GM12875 (cell line): ENCODE measurements around the gene POC1A.

Experiments
- H3K4me3 ChIP-seq: one replicate; pipeline ENCODE4 v1.5.1; 2011; ENCODE audit warnings: low read depth, low read length, control low read depth
- TF ChIP-seq, protein P1 (sequence below): IDR thresholded peaks from 2 replicates; pipeline ENCODE4 v1.5.1; 2011; ENCODE audit warnings: low read depth, mild to moderate bottlenecking, control low read depth, inconsistent platforms, low read length, moderate library complexity, borderline replicate concordance; ENCODE audit not compliant: insufficient read depth

POC1A gene

DNA sequence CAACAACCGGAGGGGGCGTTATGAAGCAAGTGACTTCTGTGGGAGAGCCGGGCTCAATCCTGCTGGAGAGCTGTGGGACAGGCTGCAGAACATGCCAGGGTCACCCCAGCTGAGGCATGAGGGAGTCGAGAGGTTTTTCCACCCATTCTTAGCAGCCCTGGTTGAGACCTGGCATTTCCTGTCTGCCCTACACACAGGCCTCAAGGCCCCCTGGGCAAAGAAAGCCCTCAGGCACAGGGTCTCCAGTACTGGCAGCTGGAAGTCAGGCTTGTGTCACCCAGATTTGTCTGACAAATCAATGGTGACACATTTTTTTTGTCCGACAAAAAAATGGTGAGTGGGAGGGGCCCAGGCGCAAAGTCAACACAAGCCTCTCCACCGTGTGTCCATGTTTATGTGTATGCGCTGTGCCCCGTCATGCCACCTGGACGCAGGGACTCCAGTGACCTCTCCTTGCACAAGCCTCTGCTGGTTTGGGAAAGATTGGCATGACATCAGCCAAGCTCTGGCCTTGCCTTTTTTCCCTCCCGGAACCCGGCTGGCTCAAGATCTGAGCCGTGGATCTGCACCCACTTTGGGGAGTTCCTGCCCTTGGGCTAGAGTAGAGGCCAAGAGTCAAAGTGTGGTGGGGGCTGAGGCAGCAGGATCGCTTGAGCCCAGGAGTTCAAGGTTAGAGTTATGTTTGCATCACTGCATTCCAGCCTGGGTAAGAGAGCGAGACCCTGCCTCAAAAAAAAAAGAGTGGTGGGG is 22.9 kb upstream of the POC1A start:
- no peak overlapping the region for H3K4me3 ChIP-seq
- TF ChIP-seq, protein P1, sequence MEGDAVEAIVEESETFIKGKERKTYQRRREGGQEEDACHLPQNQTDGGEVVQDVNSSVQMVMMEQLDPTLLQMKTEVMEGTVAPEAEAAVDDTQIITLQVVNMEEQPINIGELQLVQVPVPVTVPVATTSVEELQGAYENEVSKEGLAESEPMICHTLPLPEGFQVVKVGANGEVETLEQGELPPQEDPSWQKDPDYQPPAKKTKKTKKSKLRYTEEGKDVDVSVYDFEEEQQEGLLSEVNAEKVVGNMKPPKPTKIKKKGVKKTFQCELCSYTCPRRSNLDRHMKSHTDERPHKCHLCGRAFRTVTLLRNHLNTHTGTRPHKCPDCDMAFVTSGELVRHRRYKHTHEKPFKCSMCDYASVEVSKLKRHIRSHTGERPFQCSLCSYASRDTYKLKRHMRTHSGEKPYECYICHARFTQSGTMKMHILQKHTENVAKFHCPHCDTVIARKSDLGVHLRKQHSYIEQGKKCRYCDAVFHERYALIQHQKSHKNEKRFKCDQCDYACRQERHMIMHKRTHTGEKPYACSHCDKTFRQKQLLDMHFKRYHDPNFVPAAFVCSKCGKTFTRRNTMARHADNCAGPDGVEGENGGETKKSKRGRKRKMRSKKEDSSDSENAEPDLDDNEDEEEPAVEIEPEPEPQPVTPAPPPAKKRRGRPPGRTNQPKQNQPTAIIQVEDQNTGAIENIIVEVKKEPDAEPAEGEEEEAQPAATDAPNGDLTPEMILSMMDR: no peak

DNA sequence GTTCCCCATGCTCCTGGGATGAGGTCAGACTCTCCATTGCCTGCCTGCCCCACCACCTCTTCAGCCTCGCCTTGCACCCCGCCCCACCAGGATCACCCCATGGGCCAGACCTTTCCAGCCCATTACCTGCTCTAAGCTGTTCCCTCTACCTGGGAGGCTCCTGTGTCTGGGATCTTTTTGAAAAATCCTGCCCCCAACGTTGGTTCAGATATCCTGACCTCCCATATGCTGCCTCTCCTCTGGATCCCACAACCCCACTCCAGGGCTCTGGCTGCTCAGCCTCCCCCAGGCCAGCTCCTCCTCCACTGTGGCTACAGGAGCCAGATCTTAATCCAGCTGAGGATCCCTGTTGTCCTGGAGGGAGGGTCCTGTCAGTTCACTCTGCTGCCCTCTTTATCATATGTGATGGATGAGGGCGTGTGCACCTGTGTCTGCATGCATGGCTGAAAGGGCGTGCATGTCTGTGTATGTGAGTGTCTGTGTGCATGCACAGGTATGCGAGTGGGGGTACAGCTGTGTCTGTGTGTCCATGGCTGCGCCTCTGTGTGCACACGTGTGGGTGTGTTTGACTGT is 22.0 kb upstream of the POC1A start:
- TF ChIP-seq, protein P1: no peak

DNA sequence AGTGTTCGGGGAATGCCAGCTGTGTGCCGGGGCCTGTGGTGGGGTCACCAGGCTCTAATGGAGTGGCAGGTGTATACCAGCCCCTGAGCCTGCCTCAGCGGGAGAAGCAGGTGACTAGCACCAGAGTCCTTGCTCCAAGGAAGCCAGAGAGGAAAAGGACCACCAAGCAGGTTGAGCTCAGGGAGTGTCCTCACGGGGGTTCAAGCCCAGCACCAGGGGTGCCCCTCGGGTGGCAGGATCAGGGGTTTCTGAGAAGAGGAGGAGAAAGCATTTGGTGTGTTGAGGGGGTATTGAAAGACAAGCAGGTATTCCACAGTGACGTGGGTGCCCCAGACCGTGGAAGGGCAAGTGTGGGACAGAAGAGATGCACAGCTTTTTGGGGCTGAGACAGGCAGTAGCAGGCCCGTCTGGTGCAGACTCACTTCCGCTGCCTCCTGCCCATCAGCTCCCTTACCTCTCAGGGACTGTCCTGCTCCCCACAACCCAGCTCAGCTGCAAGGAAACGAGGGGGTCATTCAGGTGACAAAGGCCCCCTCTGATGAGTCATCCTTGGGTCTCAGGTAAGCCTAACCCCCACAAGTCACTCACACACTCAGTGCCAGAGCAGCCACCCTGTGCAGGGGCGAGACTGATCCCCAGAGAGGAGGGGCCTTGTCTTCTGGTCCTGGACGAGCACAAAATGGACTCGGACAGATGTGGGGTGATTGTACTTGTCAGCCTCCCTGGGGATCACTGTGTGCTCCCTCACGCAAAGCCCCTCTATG is 21.4 kb upstream of the POC1A start:
- TF ChIP-seq, protein P1: no peak

More for the DNA sequence above, 22.0 kb upstream of the POC1A start:
- no peak overlapping the region for H3K4me3 ChIP-seq

DNA sequence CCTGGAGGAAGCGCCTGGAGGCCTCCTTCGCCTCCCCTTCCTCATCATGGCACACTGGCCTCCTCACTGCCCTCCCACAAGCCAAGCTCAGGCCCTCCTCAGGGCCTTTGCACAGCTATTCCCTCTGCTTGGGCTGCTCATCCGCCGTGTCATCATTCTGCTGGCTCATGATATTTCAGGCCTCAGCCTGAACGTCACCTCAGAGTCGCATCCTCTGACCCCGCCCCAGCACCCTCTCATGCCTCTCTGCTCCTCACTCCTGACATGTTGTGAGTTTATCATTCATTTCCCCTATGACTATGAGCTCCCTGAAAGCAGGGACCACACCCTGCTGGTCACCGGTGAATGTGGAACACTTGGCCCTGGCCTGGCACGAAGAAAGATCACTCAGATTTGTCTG is 20.7 kb upstream of the POC1A start:
- TF ChIP-seq, protein P1: no peak
- H3K4me3 ChIP-seq: no peak overlapping the region

More for the DNA sequence above, 21.4 kb upstream of the POC1A start:
- H3K4me3 ChIP-seq: no peak overlapping the region

DNA sequence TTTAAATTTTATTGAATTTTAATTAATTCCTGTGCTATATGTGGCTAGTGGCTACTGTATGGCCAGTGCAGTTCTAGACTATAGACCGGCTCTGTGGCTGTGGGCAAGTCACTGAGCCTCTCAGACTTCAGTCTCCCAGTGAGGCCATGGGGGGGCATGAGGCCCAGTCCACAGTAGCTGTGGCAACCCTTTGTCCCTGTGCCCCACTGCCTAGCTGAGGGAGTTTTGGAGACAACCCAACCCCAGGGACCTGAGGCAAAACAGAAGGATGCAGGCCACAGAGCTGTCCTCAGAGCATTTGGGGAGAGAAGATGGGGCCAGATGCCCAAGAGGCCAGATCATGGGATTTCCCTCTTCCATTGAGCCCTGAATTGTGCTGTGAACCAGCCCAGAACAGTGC is 18.9 kb upstream of the POC1A start:
- no peak overlapping the region for H3K4me3 ChIP-seq
- TF ChIP-seq, protein P1: no peak

DNA sequence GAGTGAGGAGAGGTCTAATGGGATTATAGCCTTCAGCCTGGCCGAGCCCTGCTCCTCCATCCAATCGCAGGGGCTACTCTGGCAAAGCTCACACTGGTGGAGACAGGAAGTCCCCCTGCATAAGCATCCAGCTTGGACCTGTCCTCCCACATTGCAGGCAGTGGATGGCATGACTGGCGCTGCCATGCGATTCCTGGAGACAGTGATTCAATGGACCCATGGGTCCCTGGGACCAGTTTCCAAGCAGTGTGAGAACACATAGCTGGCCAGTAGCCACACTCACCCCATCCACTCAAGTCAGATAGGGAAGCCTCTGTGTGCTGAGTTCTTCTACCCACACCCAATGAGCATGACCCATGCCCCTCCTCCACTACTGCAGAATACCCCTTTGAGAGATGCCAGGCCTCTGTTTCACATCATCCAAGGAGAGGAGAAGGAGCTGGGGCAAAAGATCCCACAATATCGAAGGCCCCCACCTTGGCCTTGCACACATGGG is 18.1 kb upstream of the POC1A start:
- no peak overlapping the region for H3K4me3 ChIP-seq
- TF ChIP-seq, protein P1: no peak
